Measurements from ENCODE around the gene MFSD11. TPM values are rescaled to one million over a fixed set of nuclear protein-coding genes. Genes with fewer than 3 reads are reported as not detected.
"Not testable (repeated sequence)": the region's sequence is repeated elsewhere in the genome, so short reads cannot be mapped to it uniquely, and the experiment has no call there.

Gene MFSD11
- total RNA-seq, 2 donors from 2014 or later, result 49.7 to 52.3 TPM

DNA sequence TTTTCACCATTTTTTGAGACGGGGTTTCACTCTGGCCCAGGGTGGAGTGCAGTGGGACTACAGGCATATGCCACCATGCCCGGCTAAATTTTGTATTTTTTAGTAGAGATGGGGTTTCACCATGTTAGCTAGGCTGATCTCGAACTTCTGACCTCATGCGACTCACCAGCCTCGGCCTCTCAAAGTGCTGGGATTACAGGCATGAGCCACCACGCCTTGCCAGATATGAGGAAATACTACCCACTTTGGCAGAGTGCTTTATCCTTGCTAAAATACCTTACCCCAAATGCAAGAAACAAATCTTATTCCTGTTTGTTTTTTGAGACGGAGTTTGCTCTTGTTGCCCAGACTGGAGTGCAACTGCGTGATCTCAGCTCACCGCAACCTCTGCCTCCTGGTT, 67.4 kb downstream of the MFSD11 start:
- Histone ChIP-seq H3K27ac (no peak overlapping the region), H3K27me3 (replicated peaks; ENCODE audit: insufficient read depth) (no peaks in the 10 kb centered on the region), H3K9me3 (no peaks in the 10 kb centered on the region), H3K36me3 (no peaks in the 10 kb centered on the region), H3K4me3 (no peak overlapping the region), H3K4me1 (ENCODE audit: control insufficient read depth in 1 of 2, low read depth in 2 of 2) (no peaks in the 10 kb centered on the region)
- ATAC-seq (ENCODE audit: insufficient number of reproducible peaks, low FRiP score, low read depth), result no peak
- TF ChIP-seq, protein P1, sequence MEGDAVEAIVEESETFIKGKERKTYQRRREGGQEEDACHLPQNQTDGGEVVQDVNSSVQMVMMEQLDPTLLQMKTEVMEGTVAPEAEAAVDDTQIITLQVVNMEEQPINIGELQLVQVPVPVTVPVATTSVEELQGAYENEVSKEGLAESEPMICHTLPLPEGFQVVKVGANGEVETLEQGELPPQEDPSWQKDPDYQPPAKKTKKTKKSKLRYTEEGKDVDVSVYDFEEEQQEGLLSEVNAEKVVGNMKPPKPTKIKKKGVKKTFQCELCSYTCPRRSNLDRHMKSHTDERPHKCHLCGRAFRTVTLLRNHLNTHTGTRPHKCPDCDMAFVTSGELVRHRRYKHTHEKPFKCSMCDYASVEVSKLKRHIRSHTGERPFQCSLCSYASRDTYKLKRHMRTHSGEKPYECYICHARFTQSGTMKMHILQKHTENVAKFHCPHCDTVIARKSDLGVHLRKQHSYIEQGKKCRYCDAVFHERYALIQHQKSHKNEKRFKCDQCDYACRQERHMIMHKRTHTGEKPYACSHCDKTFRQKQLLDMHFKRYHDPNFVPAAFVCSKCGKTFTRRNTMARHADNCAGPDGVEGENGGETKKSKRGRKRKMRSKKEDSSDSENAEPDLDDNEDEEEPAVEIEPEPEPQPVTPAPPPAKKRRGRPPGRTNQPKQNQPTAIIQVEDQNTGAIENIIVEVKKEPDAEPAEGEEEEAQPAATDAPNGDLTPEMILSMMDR (IDR thresholded peaks at IDR 0.05), result no peak
- DNase-seq (ENCODE audit: low spot score), result no peak

GRCh38 chr17:76806151-76806550, 68.2 kb downstream of the MFSD11 start:
- not testable (repeated sequence) for H3K36me3 ChIP-seq; H3K27ac ChIP-seq; DNase-seq (ENCODE audit: low spot score); H3K4me1 ChIP-seq (ENCODE audit: control insufficient read depth in 1 of 2, low read depth in 2 of 2); H3K4me3 ChIP-seq; ATAC-seq (ENCODE audit: insufficient number of reproducible peaks, low FRiP score, low read depth); H3K27me3 ChIP-seq (replicated peaks; ENCODE audit: insufficient read depth); H3K9me3 ChIP-seq

- ATAC-seq (ENCODE audit: insufficient number of reproducible peaks, low FRiP score, low read depth); H3K36me3 ChIP-seq; H3K27me3 ChIP-seq (replicated peaks; ENCODE audit: insufficient read depth); H3K4me1 ChIP-seq (ENCODE audit: control insufficient read depth in 1 of 2, low read depth in 2 of 2); H3K4me3 ChIP-seq; H3K27ac ChIP-seq; H3K9me3 ChIP-seq; DNase-seq (ENCODE audit: low spot score): not testable (repeated sequence)
These were observed 68.8 kb downstream of the MFSD11 start for GRCh38 chr17:76806767-76807166.

GRCh38 chr17:76808326-76808725, 70.4 kb downstream of the MFSD11 start:
- Histone ChIP-seq H3K27ac (no peak overlapping the region), H3K4me3 (no peak overlapping the region), H3K36me3 (no peaks in the 10 kb centered on the region), H3K4me1 (ENCODE audit: control insufficient read depth in 1 of 2, low read depth in 2 of 2) (no peaks in the 10 kb centered on the region), H3K9me3 (no peaks in the 10 kb centered on the region), H3K27me3 (replicated peaks; ENCODE audit: insufficient read depth) (no peaks in the 10 kb centered on the region)
- no peak for ATAC-seq (ENCODE audit: insufficient number of reproducible peaks, low FRiP score, low read depth)
- DNase-seq (ENCODE audit: low spot score), result no peak
- TF ChIP-seq, protein P1 (IDR thresholded peaks at IDR 0.05), result no peak

- TF ChIP-seq, protein P1 (IDR thresholded peaks at IDR 0.05), result no peak
- H3K27ac ChIP-seq, result no peak overlapping the region
- ATAC-seq (ENCODE audit: insufficient number of reproducible peaks, low FRiP score, low read depth) (no peak), DNase-seq (ENCODE audit: low spot score) (no peak)
- no peaks in the 10 kb centered on the region for H3K9me3 ChIP-seq
- no peaks in the 10 kb centered on the region for H3K27me3 ChIP-seq (replicated peaks; ENCODE audit: insufficient read depth)
- H3K4me1 ChIP-seq (ENCODE audit: control insufficient read depth in 1 of 2, low read depth in 2 of 2), result no peaks in the 10 kb centered on the region
- no peak overlapping the region for H3K4me3 ChIP-seq
- H3K36me3 ChIP-seq, result no peaks in the 10 kb centered on the region
These were observed 73.0 kb downstream of the MFSD11 start for GRCh38 chr17:76810956-76811355.

DNA sequence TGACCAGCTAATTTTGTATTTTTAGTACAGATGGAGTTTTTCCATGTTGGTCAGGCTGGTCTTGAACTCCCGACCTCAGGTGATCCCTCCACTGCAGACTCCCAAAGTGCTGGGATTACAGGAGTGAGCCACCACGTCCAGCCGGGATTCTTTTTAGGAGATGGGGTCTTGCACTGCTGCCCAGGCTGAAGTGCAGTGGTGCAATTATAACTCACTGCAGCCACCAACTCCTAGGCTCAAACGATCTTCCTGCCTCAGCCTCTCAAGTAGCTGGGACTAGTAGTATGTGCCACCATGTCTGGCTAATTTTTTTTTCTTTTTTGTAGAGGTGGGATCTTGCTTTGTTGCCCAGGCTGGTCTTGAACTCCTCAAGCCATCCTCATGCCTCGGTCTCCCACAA, 73.9 kb downstream of the MFSD11 start:
- H3K36me3 ChIP-seq, result no peaks in the 10 kb centered on the region
- H3K4me1 ChIP-seq (ENCODE audit: control insufficient read depth in 1 of 2, low read depth in 2 of 2), result no peaks in the 10 kb centered on the region
- ATAC-seq (ENCODE audit: insufficient number of reproducible peaks, low FRiP score, low read depth), result no peak
- H3K27me3 ChIP-seq (replicated peaks; ENCODE audit: insufficient read depth), result no peaks in the 10 kb centered on the region
- DNase-seq (ENCODE audit: low spot score), result no peak
- no peak overlapping the region for H3K27ac ChIP-seq
- TF ChIP-seq, protein P1 (IDR thresholded peaks at IDR 0.05), result no peak
- no peaks in the 10 kb centered on the region for H3K9me3 ChIP-seq
- no peak overlapping the region for H3K4me3 ChIP-seq

All from thoracic aorta (tissue), 2 donors.